GM12891 (cell line): ENCODE data around the gene GSTCD.
"Not testable (repeated sequence)": the region's sequence is repeated elsewhere in the genome, so short reads cannot be mapped to it uniquely, and the experiment has no call there.

Experiments used
- PAX5 ChIP-seq: IDR thresholded peaks from 2 replicates; pipeline ENCODE4 v1.6.1; 2011; ENCODE audit warnings: low read length, moderate library complexity, mild to moderate bottlenecking; ENCODE audit not compliant: insufficient read depth, severe bottlenecking
- POLR2A ChIP-seq: IDR thresholded peaks from 2 replicates; pipeline ENCODE4 v1.6.1; 2011; ENCODE audit warnings: low read depth, low read length, control low read depth
- POLR2AphosphoS5 ChIP-seq: IDR thresholded peaks from 2 replicates; pipeline ENCODE4 v1.6.1; 2011; ENCODE audit warnings: low read depth, low read length, control low read depth

GRCh38 chr4:105770524-105770923 is 61.9 kb downstream of the GSTCD start:
- not testable (repeated sequence) for TF ChIP-seq POLR2AphosphoS5, POLR2A, PAX5
